Measurements from ENCODE around the gene APP.
"Not testable (repeated sequence)": the region's sequence is repeated elsewhere in the genome, so short reads cannot be mapped to it uniquely, and the experiment has no call there.

Gene APP

GRCh38 chr21:26138615-26139257 is 31.8 kb downstream of the APP start:
- H3K27ac ChIP-seq, result no peak overlapping the region; the same call in 1 of the 2 replicates
- TF ChIP-seq CTCF (conservative IDR thresholded peaks at IDR 0.05), result no peak

- no peak for TF ChIP-seq CTCF (conservative IDR thresholded peaks at IDR 0.05)
- no peak overlapping the region for H3K27ac ChIP-seq
These were observed 33.0 kb downstream of the APP start for GRCh38 chr21:26137379-26138060.

GRCh38 chr21:26136671-26137070 is 33.9 kb downstream of the APP start:
- no peak for TF ChIP-seq CTCF (conservative IDR thresholded peaks at IDR 0.05)
- H3K27ac ChIP-seq, result no peak overlapping the region

GRCh38 chr21:26135520-26135919 is 35.0 kb downstream of the APP start:
- H3K27ac ChIP-seq, result no peak overlapping the region
- TF ChIP-seq CTCF (conservative IDR thresholded peaks at IDR 0.05), result no peak

- TF ChIP-seq CTCF (conservative IDR thresholded peaks at IDR 0.05), result no peak
- no peak overlapping the region for H3K27ac ChIP-seq
These were observed 39.0 kb downstream of the APP start for GRCh38 chr21:26131554-26131953.

- not testable (repeated sequence) for H3K27ac ChIP-seq
These were observed 39.5 kb downstream of the APP start for GRCh38 chr21:26131053-26131452.

GRCh38 chr21:26130249-26130881 is 40.2 kb downstream of the APP start:
- no peak for TF ChIP-seq CTCF (conservative IDR thresholded peaks at IDR 0.05)

GRCh38 chr21:26127918-26128317 is 42.7 kb downstream of the APP start:
- no peak for TF ChIP-seq CTCF (conservative IDR thresholded peaks at IDR 0.05)
- no peak overlapping the region for H3K27ac ChIP-seq

More at GRCh38 chr21:26130249-26130881, 40.2 kb downstream of the APP start:
- H3K27ac ChIP-seq, result no peak overlapping the region

Data from VCaP (cell line).